LNCaP clone FGC (cell line): ENCODE results near the gene MAJIN.

Source experiments
- DNase-seq: peaks from one replicate; pipeline ENCODE4 v3.0.0-alpha.2; 2011; ENCODE audit warnings: low read depth
- H3K4me3 ChIP-seq: 2 replicates; pipeline ENCODE4 v1.5.1; 2011; ENCODE audit warnings: mild to moderate bottlenecking, low read depth, low read length, control low read depth
- CTCF ChIP-seq: IDR thresholded peaks from 2 replicates; pipeline ENCODE4 v1.5.1; 2012; ENCODE audit warnings: mild to moderate bottlenecking; ENCODE audit not compliant: control insufficient read depth, insufficient read depth; ENCODE audit errors: extremely low read depth

Gene MAJIN

GRCh38 chr11:64971421-64972233, at the start of gene MAJIN:
Gene MAJIN, minus strand, starts transcription at chr11:64972108. Its CDS starts 12,703 bp downstream, at chr11:64959405.
- H3K4me3 ChIP-seq = peak within 1 kb of the TSS; percentile 50

GRCh38 chr11:65021509-65021908, 49.6 kb upstream of the MAJIN start:
- no peak for TF ChIP-seq CTCF
- no peak overlapping the region for H3K4me3 ChIP-seq
- no peak for DNase-seq

More at GRCh38 chr11:64971421-64972233, at the start of gene MAJIN:
- DNase-seq = peak; percentile 35
- no peak for TF ChIP-seq CTCF

GRCh38 chr11:65021003-65021402, 49.1 kb upstream of the MAJIN start:
- no peak overlapping the region for H3K4me3 ChIP-seq
- DNase-seq = no peak
- no peak for TF ChIP-seq CTCF

GRCh38 chr11:65019824-65020223, 47.9 kb upstream of the MAJIN start:
- H3K4me3 ChIP-seq = no peak overlapping the region
- no peak for DNase-seq
- TF ChIP-seq CTCF = no peak

- H3K4me3 ChIP-seq = no peak overlapping the region
- no peak for DNase-seq
- TF ChIP-seq CTCF = no peak
Measured at GRCh38 chr11:65017937-65018336, 46.0 kb upstream of the MAJIN start.

GRCh38 chr11:65016705-65017104, 44.8 kb upstream of the MAJIN start:
- no peak overlapping the region for H3K4me3 ChIP-seq
- TF ChIP-seq CTCF = no peak
- no peak for DNase-seq
